ENCODE measurements around the gene RAB8A. TPM values are rescaled to one million over a fixed set of nuclear protein-coding genes. Genes with fewer than 3 reads are reported as not detected.

The RAB8A gene
- total RNA-seq, 1 experiment from 2014 or later: 74.0 TPM

DNA sequence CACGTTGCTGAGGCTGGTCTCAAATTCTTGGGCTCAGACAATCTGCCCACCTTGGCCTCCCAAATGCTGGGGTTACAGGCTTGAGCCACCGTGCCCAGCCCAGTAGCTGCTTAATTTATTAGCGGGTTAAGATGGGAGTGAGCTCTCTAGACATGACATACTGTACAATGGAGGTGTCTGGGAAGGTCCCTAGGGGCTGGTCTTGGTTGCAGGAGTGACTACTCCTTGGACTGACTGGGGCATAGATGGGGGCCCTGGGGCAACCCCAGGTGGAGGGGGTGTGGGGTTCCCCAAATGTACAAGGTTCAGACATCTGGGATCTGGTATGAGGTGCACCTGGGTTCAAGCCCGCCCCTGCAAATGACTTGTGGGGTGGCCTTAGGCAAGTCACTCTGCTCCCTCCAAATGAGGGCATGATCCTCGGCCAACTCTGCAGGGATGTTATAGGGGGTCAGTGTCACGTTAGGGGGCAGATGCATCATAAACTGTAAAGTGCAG, 48.8 kb downstream of the RAB8A start:
- no peak overlapping the region for H3K4me3 Mint-ChIP-seq
- TF ChIP-seq, protein P1, sequence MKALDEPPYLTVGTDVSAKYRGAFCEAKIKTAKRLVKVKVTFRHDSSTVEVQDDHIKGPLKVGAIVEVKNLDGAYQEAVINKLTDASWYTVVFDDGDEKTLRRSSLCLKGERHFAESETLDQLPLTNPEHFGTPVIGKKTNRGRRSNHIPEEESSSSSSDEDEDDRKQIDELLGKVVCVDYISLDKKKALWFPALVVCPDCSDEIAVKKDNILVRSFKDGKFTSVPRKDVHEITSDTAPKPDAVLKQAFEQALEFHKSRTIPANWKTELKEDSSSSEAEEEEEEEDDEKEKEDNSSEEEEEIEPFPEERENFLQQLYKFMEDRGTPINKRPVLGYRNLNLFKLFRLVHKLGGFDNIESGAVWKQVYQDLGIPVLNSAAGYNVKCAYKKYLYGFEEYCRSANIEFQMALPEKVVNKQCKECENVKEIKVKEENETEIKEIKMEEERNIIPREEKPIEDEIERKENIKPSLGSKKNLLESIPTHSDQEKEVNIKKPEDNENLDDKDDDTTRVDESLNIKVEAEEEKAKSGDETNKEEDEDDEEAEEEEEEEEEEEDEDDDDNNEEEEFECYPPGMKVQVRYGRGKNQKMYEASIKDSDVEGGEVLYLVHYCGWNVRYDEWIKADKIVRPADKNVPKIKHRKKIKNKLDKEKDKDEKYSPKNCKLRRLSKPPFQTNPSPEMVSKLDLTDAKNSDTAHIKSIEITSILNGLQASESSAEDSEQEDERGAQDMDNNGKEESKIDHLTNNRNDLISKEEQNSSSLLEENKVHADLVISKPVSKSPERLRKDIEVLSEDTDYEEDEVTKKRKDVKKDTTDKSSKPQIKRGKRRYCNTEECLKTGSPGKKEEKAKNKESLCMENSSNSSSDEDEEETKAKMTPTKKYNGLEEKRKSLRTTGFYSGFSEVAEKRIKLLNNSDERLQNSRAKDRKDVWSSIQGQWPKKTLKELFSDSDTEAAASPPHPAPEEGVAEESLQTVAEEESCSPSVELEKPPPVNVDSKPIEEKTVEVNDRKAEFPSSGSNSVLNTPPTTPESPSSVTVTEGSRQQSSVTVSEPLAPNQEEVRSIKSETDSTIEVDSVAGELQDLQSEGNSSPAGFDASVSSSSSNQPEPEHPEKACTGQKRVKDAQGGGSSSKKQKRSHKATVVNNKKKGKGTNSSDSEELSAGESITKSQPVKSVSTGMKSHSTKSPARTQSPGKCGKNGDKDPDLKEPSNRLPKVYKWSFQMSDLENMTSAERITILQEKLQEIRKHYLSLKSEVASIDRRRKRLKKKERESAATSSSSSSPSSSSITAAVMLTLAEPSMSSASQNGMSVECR (CRISPR knock-in tag; IDR thresholded peaks at IDR 0.05; ENCODE audit: borderline replicate concordance): no peak
- TF ChIP-seq ZNF232 (CRISPR knock-in tag; IDR thresholded peaks at IDR 0.05) (no peak), RELA (CRISPR knock-in tag; IDR thresholded peaks at IDR 0.05; ENCODE audit: borderline replicate concordance) (no peak), ETV6 (CRISPR knock-in tag; IDR thresholded peaks at IDR 0.05) (no peak), NFE2L1 (CRISPR knock-in tag; IDR thresholded peaks at IDR 0.05) (no peak), CBFB (CRISPR knock-in tag; IDR thresholded peaks at IDR 0.05; ENCODE audit: low read depth) (no peak), ATF1 (CRISPR knock-in tag; IDR thresholded peaks at IDR 0.05) (no peak)
- TF ChIP-seq, protein P2, sequence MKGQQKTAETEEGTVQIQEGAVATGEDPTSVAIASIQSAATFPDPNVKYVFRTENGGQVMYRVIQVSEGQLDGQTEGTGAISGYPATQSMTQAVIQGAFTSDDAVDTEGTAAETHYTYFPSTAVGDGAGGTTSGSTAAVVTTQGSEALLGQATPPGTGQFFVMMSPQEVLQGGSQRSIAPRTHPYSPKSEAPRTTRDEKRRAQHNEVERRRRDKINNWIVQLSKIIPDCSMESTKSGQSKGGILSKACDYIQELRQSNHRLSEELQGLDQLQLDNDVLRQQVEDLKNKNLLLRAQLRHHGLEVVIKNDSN (CRISPR knock-in tag; IDR thresholded peaks at IDR 0.05): no peak
- TF ChIP-seq, protein P3, sequence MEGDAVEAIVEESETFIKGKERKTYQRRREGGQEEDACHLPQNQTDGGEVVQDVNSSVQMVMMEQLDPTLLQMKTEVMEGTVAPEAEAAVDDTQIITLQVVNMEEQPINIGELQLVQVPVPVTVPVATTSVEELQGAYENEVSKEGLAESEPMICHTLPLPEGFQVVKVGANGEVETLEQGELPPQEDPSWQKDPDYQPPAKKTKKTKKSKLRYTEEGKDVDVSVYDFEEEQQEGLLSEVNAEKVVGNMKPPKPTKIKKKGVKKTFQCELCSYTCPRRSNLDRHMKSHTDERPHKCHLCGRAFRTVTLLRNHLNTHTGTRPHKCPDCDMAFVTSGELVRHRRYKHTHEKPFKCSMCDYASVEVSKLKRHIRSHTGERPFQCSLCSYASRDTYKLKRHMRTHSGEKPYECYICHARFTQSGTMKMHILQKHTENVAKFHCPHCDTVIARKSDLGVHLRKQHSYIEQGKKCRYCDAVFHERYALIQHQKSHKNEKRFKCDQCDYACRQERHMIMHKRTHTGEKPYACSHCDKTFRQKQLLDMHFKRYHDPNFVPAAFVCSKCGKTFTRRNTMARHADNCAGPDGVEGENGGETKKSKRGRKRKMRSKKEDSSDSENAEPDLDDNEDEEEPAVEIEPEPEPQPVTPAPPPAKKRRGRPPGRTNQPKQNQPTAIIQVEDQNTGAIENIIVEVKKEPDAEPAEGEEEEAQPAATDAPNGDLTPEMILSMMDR (IDR thresholded peaks at IDR 0.05): no peak
- TF ChIP-seq, protein P4, sequence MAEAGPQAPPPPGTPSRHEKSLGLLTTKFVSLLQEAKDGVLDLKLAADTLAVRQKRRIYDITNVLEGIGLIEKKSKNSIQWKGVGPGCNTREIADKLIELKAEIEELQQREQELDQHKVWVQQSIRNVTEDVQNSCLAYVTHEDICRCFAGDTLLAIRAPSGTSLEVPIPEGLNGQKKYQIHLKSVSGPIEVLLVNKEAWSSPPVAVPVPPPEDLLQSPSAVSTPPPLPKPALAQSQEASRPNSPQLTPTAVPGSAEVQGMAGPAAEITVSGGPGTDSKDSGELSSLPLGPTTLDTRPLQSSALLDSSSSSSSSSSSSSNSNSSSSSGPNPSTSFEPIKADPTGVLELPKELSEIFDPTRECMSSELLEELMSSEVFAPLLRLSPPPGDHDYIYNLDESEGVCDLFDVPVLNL (CRISPR knock-in tag; IDR thresholded peaks at IDR 0.05; ENCODE audit: borderline replicate concordance, low read depth): no peak
- CTCF ChIA-PET: no interaction called here
- ATAC-seq (no peak), DNase-seq (ENCODE audit: low spot score) (no peak)
- POLR2A ChIA-PET: interaction anchor here (2.2 kb wide), 1 partner anchor 85 kb away, joined by 5 read pairs; no protein-coding TSS in a partner anchor
- no peaks in the 10 kb centered on the region for H3K27me3 Mint-ChIP-seq (ENCODE audit: low read depth)
- no peaks in the 10 kb centered on the region for H3K4me1 Mint-ChIP-seq
- H3K9me3 Mint-ChIP-seq: no peaks in the 10 kb centered on the region
- no peaks in the 10 kb centered on the region for H3K36me3 Mint-ChIP-seq
- H3K27ac Mint-ChIP-seq: no peak overlapping the region

DNA sequence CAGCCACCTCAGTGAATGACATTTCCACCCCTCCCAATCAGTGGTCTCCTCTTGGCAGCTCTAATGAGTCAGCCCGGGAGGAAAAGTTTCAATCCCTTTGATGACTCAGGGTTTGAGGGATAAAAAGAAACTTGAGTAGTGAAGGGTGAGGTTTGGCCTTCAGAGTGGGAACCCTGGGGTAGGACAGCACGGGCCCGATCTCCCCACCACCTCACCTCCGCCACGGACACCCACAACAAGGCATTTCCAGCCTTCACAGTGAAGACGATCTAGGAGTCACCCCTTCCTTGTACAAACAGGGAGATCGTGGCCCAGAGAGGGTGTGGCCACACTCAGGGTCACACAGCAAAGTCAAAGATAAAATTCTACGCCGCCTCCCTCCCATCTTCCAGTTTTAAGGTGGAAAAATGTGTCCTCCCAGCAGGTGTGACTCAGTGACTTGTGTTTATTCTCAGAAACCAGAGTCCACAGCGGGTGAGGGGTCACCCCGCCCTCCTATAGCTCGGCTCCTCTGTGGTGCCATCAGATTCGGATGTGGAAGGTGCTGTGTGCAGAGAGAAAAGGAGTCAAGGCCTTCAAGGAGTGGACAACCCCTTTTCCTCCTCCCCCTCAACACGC, 49.4 kb downstream of the RAB8A start:
- TF ChIP-seq GRHL2 (CRISPR knock-in tag; IDR thresholded peaks at IDR 0.05; ENCODE audit: insufficient replicate concordance, severe bottlenecking) (no peak), NR2C2 (CRISPR knock-in tag; IDR thresholded peaks at IDR 0.05) (no peak), NFATC4 (CRISPR knock-in tag; IDR thresholded peaks at IDR 0.05) (no peak)
- Mint-ChIP-seq H3K27ac (no peak overlapping the region), H3K4me1 (no peaks in the 10 kb centered on the region), H3K9me3 (no peaks in the 10 kb centered on the region), H3K36me3 (no peaks in the 10 kb centered on the region), H3K27me3 (ENCODE audit: low read depth) (no peaks in the 10 kb centered on the region), H3K4me3 (no peak overlapping the region)
- CTCF ChIA-PET: interaction anchor here (0.6 kb wide), 1 partner anchor 19 kb away, joined by 4 read pairs; no protein-coding TSS in a partner anchor
- ATAC-seq (no peak), DNase-seq (ENCODE audit: low spot score) (no peak)
- POLR2A ChIA-PET: interaction anchor here (2.2 kb wide), 1 partner anchor 86 kb away, joined by 5 read pairs; no protein-coding TSS in a partner anchor

DNA sequence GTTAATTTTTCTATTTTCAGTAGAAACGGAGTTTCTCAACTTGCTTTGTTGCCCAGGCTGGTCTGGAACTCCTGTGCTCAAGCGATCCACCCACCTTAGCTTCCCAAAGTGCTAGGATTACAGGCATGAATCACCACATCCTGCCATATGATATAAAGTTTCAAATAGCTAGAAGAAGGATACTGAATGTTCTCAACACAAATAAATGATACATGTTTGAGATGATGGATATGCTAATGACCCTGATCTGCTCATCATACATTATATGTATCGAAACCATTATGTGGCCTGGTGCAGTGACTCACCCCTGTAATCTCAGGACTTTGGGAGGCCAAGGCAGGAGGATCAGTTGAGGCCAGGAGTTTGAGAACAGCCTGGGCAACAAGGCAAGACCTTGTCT, 50.2 kb downstream of the RAB8A start:
- Mint-ChIP-seq H3K36me3 (no peaks in the 10 kb centered on the region), H3K4me3 (no peak overlapping the region), H3K27me3 (ENCODE audit: low read depth) (no peaks in the 10 kb centered on the region), H3K9me3 (no peaks in the 10 kb centered on the region), H3K4me1 (no peaks in the 10 kb centered on the region), H3K27ac (no peak overlapping the region)
- POLR2A ChIA-PET: interaction anchor here (2.2 kb wide), 1 partner anchor 86 kb away, joined by 5 read pairs; no protein-coding TSS in a partner anchor
- no peak for DNase-seq (ENCODE audit: low spot score)
- CTCF ChIA-PET: interaction anchor here (0.6 kb wide), 2 partner anchors 19 to 84 kb away, joined by 3 to 4 read pairs; no protein-coding TSS in a partner anchor
- ATAC-seq: no peak
- TF ChIP-seq ZNF317 (CRISPR knock-in tag; IDR thresholded peaks at IDR 0.05; ENCODE audit: borderline replicate concordance, low read depth): no peak
- TF ChIP-seq, protein P5, sequence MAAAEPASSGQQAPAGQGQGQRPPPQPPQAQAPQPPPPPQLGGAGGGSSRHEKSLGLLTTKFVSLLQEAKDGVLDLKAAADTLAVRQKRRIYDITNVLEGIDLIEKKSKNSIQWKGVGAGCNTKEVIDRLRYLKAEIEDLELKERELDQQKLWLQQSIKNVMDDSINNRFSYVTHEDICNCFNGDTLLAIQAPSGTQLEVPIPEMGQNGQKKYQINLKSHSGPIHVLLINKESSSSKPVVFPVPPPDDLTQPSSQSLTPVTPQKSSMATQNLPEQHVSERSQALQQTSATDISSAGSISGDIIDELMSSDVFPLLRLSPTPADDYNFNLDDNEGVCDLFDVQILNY (CRISPR knock-in tag; IDR thresholded peaks at IDR 0.05): no peak
- TF ChIP-seq ZBTB21 (CRISPR knock-in tag; IDR thresholded peaks at IDR 0.05; ENCODE audit: borderline replicate concordance): no peak
- no peak for TF ChIP-seq TEAD4 (CRISPR knock-in tag; IDR thresholded peaks at IDR 0.05)
- no peak for TF ChIP-seq ATF1 (CRISPR knock-in tag; IDR thresholded peaks at IDR 0.05)
- TF ChIP-seq NFE2L1 (CRISPR knock-in tag; IDR thresholded peaks at IDR 0.05): no peak
- TF ChIP-seq CBFB (CRISPR knock-in tag; IDR thresholded peaks at IDR 0.05; ENCODE audit: low read depth): no peak
- TF ChIP-seq, protein P3 (IDR thresholded peaks at IDR 0.05): no peak
- no peak for TF ChIP-seq SMAD4 (CRISPR knock-in tag; IDR thresholded peaks at IDR 0.05)

All from WTC11 (cell line).